ENCODE data around the gene NT5C3A.

GRCh38 chr7:33050535-33051318, 11.8 kb downstream of the NT5C3A start:
- TF ChIP-seq CTCF (IDR thresholded peaks at IDR 0.05) (peak; percentile 56 to 79 (median 70)), EP300 (IDR thresholded peaks at IDR 0.05; ENCODE audit: low read depth) (no peak), POLR2AphosphoS5 (IDR thresholded peaks at IDR 0.05) (no peak)

All from transverse colon (tissue), 4 donors.